Caco-2 (cell line): ENCODE results near the gene GPR155. TPM values are rescaled to one million over a fixed set of nuclear protein-coding genes. Genes with fewer than 3 reads are reported as not detected.

ENCODE experiments used
- BruUV-seq: library from RNA; stranded (reverse); fragments of 400-500 nt; replicated peaks from 2 replicates; lab custom pipeline; 2021; lab: Mats Ljungman, UMichigan
- CTCF ChIA-PET: fragments of 300-600 bp; sonication (Branson Sonifier 250); formaldehyde crosslinking; loops from one replicate; lab custom pipeline; 2022; ENCODE audit warnings: antibody characterized with exemption; lab: Charles Lee
- POLR2A ChIA-PET: fragments of 300-600 bp; sonication (Branson Sonifier 250); formaldehyde crosslinking; loops from one replicate; lab custom pipeline; 2022; ENCODE audit warnings: antibody characterized with exemption; lab: Charles Lee
- DNase-seq, 2 experiments: peaks; one replicate each; pipeline versions ENCODE4 v3.0.0 to v3.0.0-alpha.2; 2020 to 2022
- H3K27me3 ChIP-seq: replicated peaks from 2 replicates; pipeline ENCODE4 v1.6.0; 2011; ENCODE audit warnings: low read length; ENCODE audit not compliant: control insufficient read depth, insufficient read depth
- H3K36me3 ChIP-seq: 2 replicates; pipeline ENCODE4 v1.5.1; 2011; ENCODE audit warnings: low read length; ENCODE audit not compliant: control insufficient read depth, insufficient read depth
- H3K4me1 ChIP-seq: fragments of 250-450 bp; sonication (Bioruptor Pico); 2 replicates; pipeline ENCODE4 v1.5.1; 2020; ENCODE audit warnings: mild to moderate bottlenecking
- H3K4me3 ChIP-seq: 2 replicates; pipeline ENCODE4 v1.5.1; 2011; ENCODE audit warnings: low read depth, mild to moderate bottlenecking, control low read depth, low read length
- H3K9me3 ChIP-seq: fragments of 250-450 bp; sonication (Bioruptor Pico); 2 replicates; pipeline ENCODE4 v1.5.1; 2020; ENCODE audit warnings: mild to moderate bottlenecking, moderate library complexity
- H3K27ac Mint-ChIP-seq: one replicate; pipeline ENCODE4 v1.8.0; 2022; ENCODE audit warnings: mixed read lengths; ENCODE audit not compliant: unreplicated experiment
- H3K27me3 Mint-ChIP-seq: one replicate; pipeline ENCODE4 v1.8.0; 2022; ENCODE audit warnings: mixed read lengths; ENCODE audit not compliant: insufficient read depth, unreplicated experiment
- H3K36me3 Mint-ChIP-seq: one replicate; pipeline ENCODE4 v1.8.0; 2022; ENCODE audit warnings: mild to moderate bottlenecking, mixed read lengths; ENCODE audit not compliant: insufficient read depth, unreplicated experiment
- H3K4me1 Mint-ChIP-seq: one replicate; pipeline ENCODE4 v1.8.0; 2022; ENCODE audit warnings: low read depth, mixed read lengths; ENCODE audit not compliant: unreplicated experiment
- H3K4me3 Mint-ChIP-seq: one replicate; pipeline ENCODE4 v1.8.0; 2022; ENCODE audit warnings: mild to moderate bottlenecking, moderate library complexity, mixed read lengths; ENCODE audit not compliant: unreplicated experiment
- H3K9me3 Mint-ChIP-seq: one replicate; pipeline ENCODE4 v1.8.0; 2022; ENCODE audit warnings: mixed read lengths; ENCODE audit not compliant: unreplicated experiment
- intact Hi-C: fragments of 100-400 bp; cut with micrococcal nuclease; formaldehyde crosslinking; loops from one replicate; pipeline ENCODE4 v1.10.0; 2022; ENCODE audit not compliant: unreplicated experiment
- total RNA-seq: library from RNA; stranded (reverse); gene quantifications from 2 replicates; pipeline ENCODE4 v1.2.3, GENCODE V29; 2022
- TF ChIP-seq, protein P1 (sequence below), 2 experiments: fragments of 200-600 bp in 1 of 2; IDR thresholded peaks; 1 replicate in 1 of 2; 2 replicates in 1 of 2; pipeline versions ENCODE4 v1.5.1 to v1.8.0; 2011 to 2022; ENCODE audit warnings: antibody characterized with exemption in 1 of 2, control low read depth in 1 of 2, inconsistent platforms in 1 of 2, low read depth in 1 of 2, low read length in 1 of 2, mild to moderate bottlenecking in 1 of 2, moderate library complexity in 1 of 2; ENCODE audit not compliant: insufficient read depth in 1 of 2, severe bottlenecking in 1 of 2, unreplicated experiment in 1 of 2

The GPR155 gene
- total RNA-seq, 1 experiment from 2014 or later = 1.0 TPM

DNA sequence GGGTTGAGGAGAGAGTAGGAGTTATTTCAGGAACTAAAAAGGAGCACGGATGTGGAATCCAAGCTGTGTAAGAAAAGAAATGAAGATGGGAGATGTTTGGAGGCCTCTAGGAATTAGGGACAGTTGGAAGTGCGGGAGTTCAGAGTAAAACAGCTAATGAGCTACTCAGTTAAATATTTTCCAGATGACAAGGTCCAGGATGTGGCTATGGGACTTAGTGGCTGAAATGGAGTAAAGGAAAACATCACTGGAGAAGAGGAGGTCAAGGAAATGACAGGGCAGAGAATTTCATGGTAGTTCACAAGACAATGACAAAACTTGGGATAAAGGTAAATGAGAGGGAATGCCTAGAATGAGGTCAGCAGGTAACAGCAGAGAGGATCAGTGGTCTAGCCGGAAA is 13.0 kb downstream of the GPR155 start:
- H3K9me3 ChIP-seq = no peaks in the 10 kb centered on the region; the same call in 1 of the 2 replicates
- H3K27me3 ChIP-seq = no peaks in the 10 kb centered on the region; the same call in 1 of the 2 replicates
- BruUV-seq = no TSS peak
- no peak overlapping the region for H3K27ac Mint-ChIP-seq
- no peak overlapping the region for H3K4me3 ChIP-seq
- no peak overlapping the region for H3K4me3 Mint-ChIP-seq
- no peaks in the 10 kb centered on the region for H3K9me3 Mint-ChIP-seq
- H3K4me1 Mint-ChIP-seq = peaks cover 7% of the 10 kb centered on the region
- ChIA-PET CTCF (interaction anchor here (0.7 kb wide), 1 partner anchor 73 kb away, joined by 3 read pairs; no protein-coding TSS in a partner anchor), POLR2A (no interaction called here)
- H3K27me3 Mint-ChIP-seq = peaks cover 6% of the 10 kb centered on the region
- no peak for DNase-seq
- H3K4me1 ChIP-seq = no peaks in the 10 kb centered on the region
- no peaks in the 10 kb centered on the region for H3K36me3 Mint-ChIP-seq
- TF ChIP-seq, protein P1, sequence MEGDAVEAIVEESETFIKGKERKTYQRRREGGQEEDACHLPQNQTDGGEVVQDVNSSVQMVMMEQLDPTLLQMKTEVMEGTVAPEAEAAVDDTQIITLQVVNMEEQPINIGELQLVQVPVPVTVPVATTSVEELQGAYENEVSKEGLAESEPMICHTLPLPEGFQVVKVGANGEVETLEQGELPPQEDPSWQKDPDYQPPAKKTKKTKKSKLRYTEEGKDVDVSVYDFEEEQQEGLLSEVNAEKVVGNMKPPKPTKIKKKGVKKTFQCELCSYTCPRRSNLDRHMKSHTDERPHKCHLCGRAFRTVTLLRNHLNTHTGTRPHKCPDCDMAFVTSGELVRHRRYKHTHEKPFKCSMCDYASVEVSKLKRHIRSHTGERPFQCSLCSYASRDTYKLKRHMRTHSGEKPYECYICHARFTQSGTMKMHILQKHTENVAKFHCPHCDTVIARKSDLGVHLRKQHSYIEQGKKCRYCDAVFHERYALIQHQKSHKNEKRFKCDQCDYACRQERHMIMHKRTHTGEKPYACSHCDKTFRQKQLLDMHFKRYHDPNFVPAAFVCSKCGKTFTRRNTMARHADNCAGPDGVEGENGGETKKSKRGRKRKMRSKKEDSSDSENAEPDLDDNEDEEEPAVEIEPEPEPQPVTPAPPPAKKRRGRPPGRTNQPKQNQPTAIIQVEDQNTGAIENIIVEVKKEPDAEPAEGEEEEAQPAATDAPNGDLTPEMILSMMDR (IDR thresholded peaks at IDR 0.05; ENCODE audit: insufficient read depth in 1 of 2, low read depth in 1 of 2, low read length in 1 of 2, severe bottlenecking in 1 of 2, unreplicated experiment in 1 of 2) = no peak
- H3K36me3 ChIP-seq = no peaks in the 10 kb centered on the region
- intact Hi-C loops = no loop called here

DNA sequence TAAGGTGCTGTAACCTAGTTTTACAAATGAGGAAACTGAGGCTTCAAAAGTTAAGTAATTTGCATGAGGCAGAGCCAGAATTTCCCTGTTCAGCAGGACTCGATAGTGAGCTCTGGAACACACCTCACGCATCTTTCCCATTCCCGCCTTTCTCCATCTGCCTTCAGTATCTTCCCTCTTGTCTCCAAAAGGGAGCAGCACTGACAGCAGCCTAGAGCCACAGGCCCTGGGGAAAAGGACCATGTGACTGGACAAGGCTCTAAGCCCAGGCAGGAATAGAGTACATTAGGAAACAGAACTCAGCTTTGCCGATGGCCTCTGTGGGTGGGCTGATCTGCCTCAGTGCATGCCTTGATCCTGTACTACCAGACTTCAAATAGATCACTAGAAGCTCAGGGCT is 21.5 kb downstream of the GPR155 start:
- Histone ChIP-seq H3K36me3 (no peaks in the 10 kb centered on the region), H3K4me1 (no peaks in the 10 kb centered on the region), H3K27me3 (no peaks in the 10 kb centered on the region), H3K4me3 (no peak overlapping the region), H3K9me3 (no peaks in the 10 kb centered on the region)
- TF ChIP-seq, protein P1 (IDR thresholded peaks at IDR 0.05; ENCODE audit: insufficient read depth in 1 of 2, low read depth in 1 of 2, low read length in 1 of 2, severe bottlenecking in 1 of 2, unreplicated experiment in 1 of 2) = peak in 1 of 2 experiments; percentile 26
- Mint-ChIP-seq H3K9me3 (no peaks in the 10 kb centered on the region), H3K4me3 (no peak overlapping the region), H3K36me3 (no peaks in the 10 kb centered on the region), H3K27ac (no peak overlapping the region), H3K27me3 (peaks cover 4% of the 10 kb centered on the region), H3K4me1 (peaks cover 7% of the 10 kb centered on the region)
- BruUV-seq = no TSS peak
- ChIA-PET CTCF (interaction anchor here (0.6 to 1.5 kb wide), 6 partner anchors 17 to 535 kb away, joined by 3 to 49 read pairs (median 3); partner anchors contain the start of gene GPR155), POLR2A (interaction anchor here (0.6 to 1.0 kb wide), 2 partner anchors 82 to 124 kb away, joined by 4 to 7 read pairs; no protein-coding TSS in a partner anchor)
- intact Hi-C loops = no loop called here
- peak; percentile 60 to 76 for DNase-seq

DNA sequence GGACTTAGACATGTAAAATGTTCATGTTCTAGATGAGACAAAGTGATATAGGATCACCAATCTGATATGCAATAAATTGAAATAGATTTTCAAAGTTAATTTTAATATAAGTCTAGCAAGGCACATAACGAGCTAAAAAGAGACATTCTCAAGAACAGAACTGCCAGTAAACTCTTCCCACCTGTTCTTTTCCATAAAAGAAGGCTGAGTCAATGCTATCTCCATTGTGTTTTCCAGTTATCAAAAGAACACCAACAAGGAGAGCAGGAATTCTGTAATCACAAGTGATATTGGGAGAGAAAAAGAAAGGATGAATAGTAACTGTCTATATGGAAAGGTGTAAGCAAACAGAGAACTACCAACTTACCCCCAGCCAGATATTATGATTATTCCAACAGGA is 25.6 kb downstream of the GPR155 start:
- no peak overlapping the region for H3K4me3 ChIP-seq
- intact Hi-C loops = no loop called here
- TF ChIP-seq, protein P1 (IDR thresholded peaks at IDR 0.05; ENCODE audit: insufficient read depth in 1 of 2, low read depth in 1 of 2, low read length in 1 of 2, severe bottlenecking in 1 of 2, unreplicated experiment in 1 of 2) = no peak

More for the DNA sequence above, 25.6 kb downstream of the GPR155 start:
- POLR2A ChIA-PET = interaction anchor here (0.8 kb wide), 1 partner anchor 86 kb away, joined by 3 read pairs; no protein-coding TSS in a partner anchor
- Histone ChIP-seq H3K27me3 (no peaks in the 10 kb centered on the region), H3K9me3 (no peaks in the 10 kb centered on the region), H3K36me3 (no peaks in the 10 kb centered on the region), H3K4me1 (no peaks in the 10 kb centered on the region)
- Mint-ChIP-seq H3K36me3 (no peaks in the 10 kb centered on the region), H3K27me3 (peaks cover 4% of the 10 kb centered on the region), H3K9me3 (no peaks in the 10 kb centered on the region), H3K27ac (no peak overlapping the region), H3K4me1 (peaks cover 7% of the 10 kb centered on the region), H3K4me3 (no peak overlapping the region)
- no peak for DNase-seq
- no TSS peak for BruUV-seq
- CTCF ChIA-PET = interaction anchor here (3.9 kb wide), 1 partner anchor 86 kb away, joined by 114 read pairs; no protein-coding TSS in a partner anchor
